Adrenal gland (tissue), 12 donors: ENCODE measurements around the gene CLCA1. TPM values are rescaled to one million over a fixed set of nuclear protein-coding genes. Genes with fewer than 3 reads are reported as not detected.
A peak's percentile ranks its signal among the peaks of the same experiment; 100 is the strongest.

ENCODE experiments used
- DNase-seq, 7 donors: peaks; one replicate each; pipeline ENCODE4 v3.0.0-alpha.2; 2019 to 2020
- H3K27ac ChIP-seq, 5 donors: fragments of 200-600 bp; sonication (generic) in 4 of 5; 1 replicate in 3 of 5; 2 replicates in 2 of 5; pipeline versions ENCODE4 v1.5.1 to v1.8.0; 2016 to 2020; ENCODE audit warnings: mild to moderate bottlenecking in 1 of 5
- H3K27me3 ChIP-seq: fragments of 200-600 bp; 2 replicates; pipeline ENCODE4 v1.8.0; 2021
- H3K36me3 ChIP-seq, 2 donors: fragments of 200-600 bp; replicated peaks in 1 of 2; 1 replicate in 1 of 2; 2 replicates in 1 of 2; pipeline versions ENCODE4 v1.5.1 to v1.8.0; 2018 to 2022
- H3K4me1 ChIP-seq, 2 donors: fragments of 200-600 bp; replicated peaks in 1 of 2; 1 replicate in 1 of 2; 2 replicates in 1 of 2; pipeline versions ENCODE4 v1.5.1 to v1.8.0; 2018 to 2021
- H3K4me3 ChIP-seq, 4 donors: fragments of 200-600 bp; sonication (generic) in 3 of 4; one replicate each; pipeline ENCODE4 v1.5.1; 2016 to 2018
- H3K9me3 ChIP-seq, 3 donors: fragments of 200-600 bp; sonication (generic) in 1 of 3; replicated peaks in 1 of 3; 1 replicate in 2 of 3; 2 replicates in 1 of 3; pipeline versions ENCODE4 v1.5.1 to v1.8.0; 2016 to 2021
- POLR2A ChIP-seq, 2 donors: fragments of 450-650 bp; IDR thresholded peaks; one replicate each; pipeline ENCODE4 v1.6.1; 2017; ENCODE audit warnings: antibody characterized with exemption in 2 of 2, mild to moderate bottlenecking in 2 of 2, moderate library complexity in 1 of 2
- WGBS, 4 donors: extraction: QIAGEN DNeasy Blood & Tissue Kit in 2 of 4; methylation state at CpG; one replicate each; pipeline versions ENCODE4 v1.1.5 to v1.1.7; 2013 to 2017; 5-methylcytosine and 5-hydroxymethylcytosine counted together
- intact Hi-C, 2 donors: fragments of 100-400 bp; cut with DNase I; formaldehyde crosslinking; loops; one replicate each; pipeline versions ENCODE4 v1.14.1 to v1.15.0; 2022 to 2023
- polyA plus RNA-seq, 3 donors: library from polyadenylated mRNA; stranded (reverse); fragments of 200-250 nt in 2 of 3; fragments of 350-450 nt in 1 of 3; fragmentation: Illumina TruSeq in 1 of 3; extraction: RNeasy Lipid Tissue Mini Kit (QIAGEN cat#74804) in 1 of 3; gene quantifications; one replicate each; pipeline ENCODE4 v1.2.3, GENCODE V29; 2013 to 2014
- total RNA-seq, 9 donors: library from RNA; depleted of rRNA in 4 of 9; stranded (reverse); fragments of >200 nt in 4 of 9; fragments of 120-200 nt in 1 of 9; fragmentation: NEBNext Ultra II Directional in 1 of 9; extraction: Animal tissue kit (Norgen Biotek cat#: 25700) in 1 of 9; gene quantifications; one replicate each; pipeline versions ENCODE4 v1.1.0 to v1.2.4, GENCODE V29; 2013 to 2023
- TF ChIP-seq, protein P1 (sequence below), 6 experiments: fragments of 450-650 bp in 4 of 6; fragments of 200-600 bp in 2 of 6; sonication (generic) in 1 of 6; IDR thresholded peaks; 1 replicate in 5 of 6; 2 replicates in 1 of 6; pipeline versions ENCODE4 v1.5.1 to v1.8.0; 2016 to 2021; ENCODE audit warnings: antibody characterized with exemption in 6 of 6, mild to moderate bottlenecking in 2 of 6, moderate library complexity in 1 of 6
- donor health status: healthy with polysubstance abuse.
- donor health status: Bipolar disorder and iron deficiency.
- donor health status: DM: yes; HTN: yes; CAD: no.
- donor health status: DM: no; HTN: no; CAD: no.
- donor health status: DM: no; HTN: no; CAD: no.
- donor health status: DM: yes; HTN: yes; CAD: no.

The CLCA1 gene
- total and polyA plus RNA-seq, 12 donors: 0.08 to 0.22 (median 0.15) TPM; not detected in 8

DNA sequence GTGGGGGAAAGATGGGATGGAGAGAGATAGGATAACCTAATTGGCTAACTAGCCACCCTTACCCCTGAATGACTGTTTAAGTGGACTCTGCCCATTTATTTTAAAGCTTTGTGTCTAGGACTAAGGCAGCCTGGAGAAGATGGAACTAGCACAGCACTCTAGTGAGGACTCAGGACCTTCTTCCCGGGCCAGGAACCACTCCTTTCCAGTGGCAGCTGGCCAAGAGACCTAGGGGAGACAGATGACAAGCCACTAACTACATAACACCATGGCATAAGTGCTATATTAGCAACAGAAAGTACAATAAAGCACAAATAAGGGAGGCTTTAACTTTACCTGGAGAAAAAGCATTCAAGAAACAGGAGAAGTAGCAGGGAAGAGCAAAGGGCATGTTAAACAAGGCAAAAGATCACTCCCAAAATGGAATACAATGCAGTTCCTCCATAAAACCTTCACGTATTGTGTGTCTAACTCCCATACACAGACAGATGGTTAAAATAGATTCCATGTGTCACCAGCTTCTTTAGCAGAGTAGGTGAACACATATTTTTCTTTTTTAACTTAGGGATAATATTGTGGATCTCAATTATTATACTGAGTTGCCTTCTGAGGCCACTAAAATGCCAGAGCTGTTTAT, 20.6 kb downstream of the CLCA1 start:
- TF ChIP-seq POLR2A (IDR thresholded peaks at IDR 0.05): no peak
- TF ChIP-seq, protein P1, sequence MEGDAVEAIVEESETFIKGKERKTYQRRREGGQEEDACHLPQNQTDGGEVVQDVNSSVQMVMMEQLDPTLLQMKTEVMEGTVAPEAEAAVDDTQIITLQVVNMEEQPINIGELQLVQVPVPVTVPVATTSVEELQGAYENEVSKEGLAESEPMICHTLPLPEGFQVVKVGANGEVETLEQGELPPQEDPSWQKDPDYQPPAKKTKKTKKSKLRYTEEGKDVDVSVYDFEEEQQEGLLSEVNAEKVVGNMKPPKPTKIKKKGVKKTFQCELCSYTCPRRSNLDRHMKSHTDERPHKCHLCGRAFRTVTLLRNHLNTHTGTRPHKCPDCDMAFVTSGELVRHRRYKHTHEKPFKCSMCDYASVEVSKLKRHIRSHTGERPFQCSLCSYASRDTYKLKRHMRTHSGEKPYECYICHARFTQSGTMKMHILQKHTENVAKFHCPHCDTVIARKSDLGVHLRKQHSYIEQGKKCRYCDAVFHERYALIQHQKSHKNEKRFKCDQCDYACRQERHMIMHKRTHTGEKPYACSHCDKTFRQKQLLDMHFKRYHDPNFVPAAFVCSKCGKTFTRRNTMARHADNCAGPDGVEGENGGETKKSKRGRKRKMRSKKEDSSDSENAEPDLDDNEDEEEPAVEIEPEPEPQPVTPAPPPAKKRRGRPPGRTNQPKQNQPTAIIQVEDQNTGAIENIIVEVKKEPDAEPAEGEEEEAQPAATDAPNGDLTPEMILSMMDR (IDR thresholded peaks at IDR 0.05): no peak
- Histone ChIP-seq H3K4me3 (no peak overlapping the region), H3K27ac (no peak overlapping the region), H3K9me3 (no peaks in the 10 kb centered on the region), H3K27me3 (no peaks in the 10 kb centered on the region), H3K4me1 (no peaks in the 10 kb centered on the region), H3K36me3 (no peaks in the 10 kb centered on the region)
- intact Hi-C loops: no loop called here
- 62 to 81% (median 72%) methylated on average over 2 of the region's 2 CpGs for WGBS, 4 donors
- no peak for DNase-seq

DNA sequence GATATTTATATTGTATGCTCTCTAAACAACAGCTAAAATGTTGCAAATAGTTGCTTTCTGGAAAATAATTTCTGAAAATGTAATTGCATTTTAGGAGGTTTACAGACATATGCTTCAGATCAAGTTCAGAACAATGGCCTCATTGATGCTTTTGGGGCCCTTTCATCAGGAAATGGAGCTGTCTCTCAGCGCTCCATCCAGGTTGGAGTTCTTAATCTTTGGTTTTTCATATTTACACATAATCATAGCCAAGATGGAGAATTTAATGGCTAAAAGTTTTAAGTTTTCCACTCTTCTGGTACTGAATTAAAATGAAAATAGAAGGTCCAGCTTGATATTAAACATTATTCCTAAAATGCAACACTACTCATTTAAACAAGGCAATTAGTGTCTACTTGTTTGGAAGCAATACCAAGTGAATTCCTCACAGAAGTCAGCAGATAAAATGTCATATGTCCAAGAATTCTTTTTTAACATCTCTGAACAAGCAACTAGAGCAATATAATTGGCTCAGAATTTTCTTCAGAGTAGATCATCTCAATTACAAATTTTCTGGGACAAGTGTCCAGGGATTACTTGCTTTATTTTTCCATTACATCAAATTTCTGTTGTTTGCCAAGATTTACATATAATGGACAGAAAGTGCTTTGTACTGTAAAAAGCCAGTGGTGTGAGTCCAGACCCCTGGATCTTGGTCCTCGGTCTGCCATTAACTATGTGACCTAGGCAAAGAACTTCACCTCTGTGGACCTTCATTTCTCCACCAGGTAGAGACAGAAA, 22.6 kb downstream of the CLCA1 start:
- Histone ChIP-seq H3K4me3 (no peak overlapping the region), H3K9me3 (no peaks in the 10 kb centered on the region), H3K4me1 (no peaks in the 10 kb centered on the region), H3K27ac (no peak overlapping the region), H3K36me3 (no peaks in the 10 kb centered on the region), H3K27me3 (no peaks in the 10 kb centered on the region)
- TF ChIP-seq POLR2A (IDR thresholded peaks at IDR 0.05): no peak
- TF ChIP-seq, protein P1 (IDR thresholded peaks at IDR 0.05): no peak
- intact Hi-C loops: no loop called here
- DNase-seq: no peak
- 87 to 94% (median 89%) methylated on average over 2 of the region's 2 CpGs for WGBS, 4 donors

DNA sequence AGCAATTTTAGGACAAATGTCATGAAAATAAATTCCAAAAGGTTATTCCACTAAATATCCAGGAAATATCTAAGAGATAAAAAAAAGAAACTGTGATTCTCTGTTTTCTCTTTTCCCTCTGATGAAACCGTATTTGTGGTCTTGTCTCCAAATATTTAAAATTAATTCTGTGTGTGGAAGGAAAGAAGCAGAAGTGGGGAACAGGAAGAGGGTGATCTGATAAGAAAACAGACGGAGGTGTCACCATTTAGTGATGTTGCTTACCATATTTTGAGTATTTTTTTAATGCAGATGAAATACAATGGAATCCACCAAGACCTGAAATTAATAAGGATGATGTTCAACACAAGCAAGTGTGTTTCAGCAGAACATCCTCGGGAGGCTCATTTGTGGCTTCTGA, 29.6 kb downstream of the CLCA1 start:
- Histone ChIP-seq H3K4me3 (no peak overlapping the region), H3K27me3 (no peaks in the 10 kb centered on the region), H3K9me3 (no peaks in the 10 kb centered on the region), H3K27ac (no peak overlapping the region), H3K4me1 (peaks cover 0 to 13% of the 10 kb centered on the region in 2 donors), H3K36me3 (no peaks in the 10 kb centered on the region)
- no peak for DNase-seq
- 64 to 75% (median 68%) methylated on average over 3 of the region's 3 CpGs for WGBS, 4 donors
- intact Hi-C loops: no loop called here
- TF ChIP-seq, protein P1 (IDR thresholded peaks at IDR 0.05): no peak
- TF ChIP-seq POLR2A (IDR thresholded peaks at IDR 0.05): no peak

DNA sequence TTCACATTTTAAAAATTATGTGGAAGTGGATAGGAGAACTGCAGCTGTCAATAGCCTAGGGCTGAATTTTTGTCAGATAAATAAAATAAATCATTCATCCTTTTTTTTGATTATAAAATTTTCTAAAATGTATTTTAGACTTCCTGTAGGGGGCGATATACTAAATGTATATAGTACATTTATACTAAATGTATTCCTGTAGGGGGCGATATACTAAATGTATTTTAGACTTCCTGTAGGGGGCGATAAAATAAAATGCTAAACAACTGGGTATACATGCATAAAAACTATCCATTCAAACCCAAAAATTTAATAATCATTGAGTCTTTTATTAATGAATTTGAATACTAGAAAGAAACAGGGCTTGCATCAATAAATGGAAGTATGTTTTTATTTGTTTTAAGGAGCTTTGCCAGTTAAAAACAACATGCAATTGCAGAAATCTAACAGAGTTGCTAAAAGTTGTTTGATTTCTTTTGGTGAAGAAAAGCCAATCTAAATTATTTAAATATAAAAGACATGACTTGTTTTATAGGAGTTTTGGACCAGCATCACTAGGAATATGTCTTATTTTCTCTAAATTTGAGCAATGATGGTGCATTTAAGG, 31.4 kb downstream of the CLCA1 start:
- 12 to 16% (median 15%) methylated on average over 3 of the region's 3 CpGs for WGBS, 4 donors
- peaks cover 0 to 13% of the 10 kb centered on the region in 2 donors for H3K4me1 ChIP-seq

More for the DNA sequence above, 31.4 kb downstream of the CLCA1 start:
- no peak for TF ChIP-seq POLR2A (IDR thresholded peaks at IDR 0.05)
- TF ChIP-seq, protein P1 (IDR thresholded peaks at IDR 0.05): peak; percentile 66 to 98 (median 93)
- no peaks in the 10 kb centered on the region for H3K27me3 ChIP-seq
- intact Hi-C loops: loop anchor here in 1 of 2 donors (10.0 kb wide), 1 partner anchor 125 kb away; no protein-coding TSS in a partner anchor
- no peak for DNase-seq
- H3K4me3 ChIP-seq: no peak overlapping the region
- no peak overlapping the region for H3K27ac ChIP-seq
- H3K36me3 ChIP-seq: no peaks in the 10 kb centered on the region
- no peaks in the 10 kb centered on the region for H3K9me3 ChIP-seq
